Daoy (cell line): ENCODE data around the gene BFAR. TPM values are rescaled to one million over a fixed set of nuclear protein-coding genes. Genes with fewer than 3 reads are reported as not detected.
"Not testable (repeated sequence)": the region's sequence is repeated elsewhere in the genome, so short reads cannot be mapped to it uniquely, and the experiment has no call there.

Experiments
- DNase-seq: peaks from one replicate; pipeline ENCODE4 v3.0.0-alpha.2; 2015; ENCODE audit warnings: low read depth
- total RNA-seq: library from RNA; depleted of rRNA; stranded (reverse); fragments of >200 nt; shearing (Covaris generic); gene quantifications from 2 replicates; pipeline ENCODE4 v1.2.3, GENCODE V29; 2014; rRNA removed

BFAR gene
- total RNA-seq, 1 experiment from 2014 or later: 72.1 TPM

DNA sequence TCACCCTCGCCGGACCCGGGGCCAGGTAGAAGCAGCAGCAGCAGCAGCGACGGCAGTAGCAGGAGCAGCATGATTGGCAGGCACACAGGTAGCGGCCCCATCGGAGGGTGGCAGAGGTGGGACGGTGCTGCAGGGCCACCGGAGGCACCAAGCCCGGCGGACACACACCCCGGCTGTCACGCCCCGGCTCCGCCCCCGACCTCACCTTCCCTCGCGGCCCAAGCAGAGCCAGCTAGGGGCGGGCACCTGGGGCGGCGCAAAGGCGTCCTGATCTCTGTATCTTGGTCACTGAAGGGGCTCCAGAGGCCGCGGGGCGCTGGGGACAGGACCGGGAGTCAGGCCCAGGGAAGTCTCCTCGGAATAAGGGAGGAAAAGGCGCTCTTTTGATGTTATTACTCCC is 61.4 kb downstream of the BFAR start, which contains the start of gene PLA2G10:
Gene PLA2G10 (minus strand): TSS at position 180 of the 400 bp plus-strand sequence. CDS start 79 bp downstream, at position 101.
- DNase-seq: not testable (repeated sequence)

DNA sequence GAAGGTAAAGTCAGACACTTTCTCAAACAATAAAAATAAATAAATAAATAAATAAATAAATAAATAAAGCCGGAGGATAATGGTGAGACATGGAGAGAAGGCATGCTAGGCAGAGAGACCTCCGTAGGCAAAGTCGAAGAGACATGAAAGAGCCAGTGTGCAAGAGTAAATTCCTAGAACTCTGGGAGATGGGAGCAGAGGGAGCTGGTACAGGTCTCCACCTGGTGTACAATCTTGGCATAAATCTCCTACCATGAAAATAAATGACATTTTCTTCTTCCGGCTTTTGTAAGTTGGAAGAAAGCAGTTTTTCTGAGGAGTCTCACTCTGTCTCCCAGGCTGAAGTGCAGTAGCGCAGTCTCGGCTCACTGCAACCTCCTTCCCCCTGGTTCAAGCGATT is 69.1 kb downstream of the BFAR start:
- DNase-seq: not testable (repeated sequence)

DNA sequence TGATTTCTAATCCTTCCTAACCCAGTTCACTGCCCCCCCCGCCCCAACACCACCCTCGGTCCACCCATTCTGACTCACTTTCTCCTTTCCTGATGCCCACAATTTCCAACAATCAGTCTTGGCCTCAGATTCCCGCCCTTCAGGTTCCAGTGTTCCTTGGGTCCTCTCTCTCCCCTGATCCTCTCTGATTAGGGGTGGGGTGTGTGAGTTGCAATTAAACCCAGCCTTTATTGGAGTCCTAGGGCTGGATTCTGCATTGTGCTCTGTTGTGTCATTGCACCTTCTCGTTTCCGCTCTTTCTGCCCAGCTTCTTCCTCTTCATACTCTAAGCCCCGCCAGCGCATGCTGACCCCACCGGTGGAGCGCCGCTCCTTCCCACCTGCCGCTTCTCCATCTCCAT is 69.9 kb downstream of the BFAR start:
- not testable (repeated sequence) for DNase-seq

DNA sequence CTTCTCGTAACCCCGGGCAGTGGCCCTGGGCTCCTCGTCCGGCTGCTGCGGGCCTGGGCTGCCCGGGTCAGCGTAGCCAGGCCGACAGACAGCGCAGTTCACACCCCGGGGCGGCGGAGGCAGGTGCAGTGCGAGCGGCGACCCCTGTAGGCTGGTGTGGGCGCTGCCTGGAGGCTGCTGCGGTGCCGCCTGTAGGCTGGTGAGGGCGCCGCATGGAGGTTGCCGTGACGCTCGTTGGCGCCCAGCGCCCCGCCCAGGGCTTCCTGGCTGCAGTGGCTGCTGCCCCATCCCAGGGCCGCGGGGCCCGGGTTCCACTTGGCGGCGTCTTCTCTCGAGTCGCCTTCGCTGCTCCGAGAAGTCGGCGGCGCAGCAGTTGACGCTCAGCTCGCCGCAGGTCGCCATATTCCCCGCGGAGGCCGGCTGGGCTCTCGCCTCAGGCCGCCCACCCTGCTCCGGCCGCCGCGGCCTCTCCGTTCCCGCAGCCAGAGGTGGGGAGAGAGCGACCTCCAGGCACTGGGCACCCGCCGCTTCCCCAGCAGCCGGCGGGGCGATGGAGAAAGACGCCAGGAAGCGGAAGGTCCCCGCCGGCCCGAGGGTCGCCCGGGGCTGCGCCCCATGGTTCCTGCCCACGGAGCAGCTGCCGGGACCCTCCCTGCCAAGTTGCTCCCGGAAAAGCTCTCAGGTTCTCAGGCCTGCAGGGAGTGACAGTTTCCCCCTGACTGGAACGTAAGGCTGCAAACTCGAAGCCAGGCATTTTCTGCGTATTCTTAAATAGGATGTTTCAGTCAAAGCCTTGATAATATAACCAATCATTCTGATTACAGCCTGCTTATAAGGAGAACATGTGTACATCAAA is 70.6 kb downstream of the BFAR start, which contains the start of gene NPIPA3:
Gene NPIPA3 (plus strand): TSS at position 256 of the 856 bp plus-strand sequence. CDS start 5,533 bp downstream, outside the sequence.
- not testable (repeated sequence) for DNase-seq

Other genes with a start within 250 kb of the BFAR start
- gene PARN, start 2.7 kb upstream of the BFAR start, total RNA-seq: 50.6 and 51.1 TPM in 2 replicates
- gene PLA2G10, start 61.4 kb downstream of the BFAR start, total RNA-seq: not detected in 2 replicates
- 0.24 TPM in 1 of 2 replicates, not detected in the other for gene NPIPA3, start 70.5 kb downstream of the BFAR start, total RNA-seq
- gene NPIPA2, start 109.6 kb downstream of the BFAR start, total RNA-seq: 0.24 TPM in 1 of 2 replicates, not detected in the other
- gene NOMO1, start 200.8 kb downstream of the BFAR start, total RNA-seq: 43.0 and 56.9 TPM in 2 replicates